GM12878 (cell line): Measurements from ENCODE around the gene DCAF8. TPM values are rescaled to one million over a fixed set of nuclear protein-coding genes. Genes with fewer than 3 reads are reported as not detected.
A peak's percentile ranks its signal among the peaks of the same experiment; 100 is the strongest.

Experiments used
- CBFB ChIP-seq: IDR thresholded peaks from 2 replicates; pipeline ENCODE4 v1.6.1; 2016; ENCODE audit warnings: antibody characterized with exemption, low read depth
- MTA3 ChIP-seq: IDR thresholded peaks from 2 replicates; pipeline ENCODE4 v1.6.1; 2012; ENCODE audit warnings: low read length, inconsistent platforms, borderline replicate concordance
- NFIC ChIP-seq: IDR thresholded peaks from 2 replicates; pipeline ENCODE4 v1.6.1; 2012; ENCODE audit warnings: low read depth, mild to moderate bottlenecking, inconsistent platforms, low read length, moderate library complexity
- SPI1 ChIP-seq: IDR thresholded peaks from 2 replicates; pipeline ENCODE4 v1.6.1; 2011; ENCODE audit warnings: low read depth, mild to moderate bottlenecking, low read length, moderate library complexity, borderline replicate concordance; ENCODE audit not compliant: insufficient read depth
- SREBF2 ChIP-seq: IDR thresholded peaks from 2 replicates; pipeline ENCODE4 v1.6.1; 2012; ENCODE audit warnings: mild to moderate bottlenecking, low read length
- SRF ChIP-seq, 2 experiments: IDR thresholded peaks; 2 replicates each; pipeline ENCODE4 v1.6.1; 2011; ENCODE audit warnings: low read depth in 2 of 2, low read length in 2 of 2, mild to moderate bottlenecking in 1 of 2, moderate library complexity in 1 of 2
- ZNF207 ChIP-seq: fragments of 450-650 bp; IDR thresholded peaks from 2 replicates; pipeline ENCODE4 v1.6.1; 2014; ENCODE audit warnings: antibody characterized with exemption, mild to moderate bottlenecking, borderline replicate concordance
- ZNF24 ChIP-seq: fragments of 450-650 bp; IDR thresholded peaks from 2 replicates; pipeline ENCODE4 v1.6.1; 2017; ENCODE audit warnings: antibody characterized with exemption, mild to moderate bottlenecking
- polyA plus RNA-seq, 11 experiments: library from polyadenylated mRNA; depleted of rRNA in 4 of 11; unstranded in 6 of 11; stranded (reverse) in 5 of 11; fragments of >200 nt; fragmentation: Nextera tagmentation in 4 of 11; fragmentation: Illumina TruSeq in 1 of 11; extraction: Ambion mirVana in 4 of 11; extraction: Trizol in 1 of 11; gene quantifications; 1 replicate in 1 of 11; 2 replicates in 10 of 11; pipeline versions ENCODE4 v1.2.1 to v1.2.3, GENCODE V29; 2011 to 2016; ENCODE audit warnings: inconsistent platforms in 2 of 11, missing spikeins in 2 of 11, low read depth in 1 of 11
- total RNA-seq, 4 experiments: library from RNA; depleted of rRNA in 3 of 4; stranded (reverse); fragments of >200 nt in 3 of 4; fragmentation: Illumina TruSeq in 1 of 4; extraction: Trizol in 1 of 4; gene quantifications; 2 replicates each; pipeline versions ENCODE4 v1.2.1 to v1.2.3, GENCODE V29; 2013 to 2021
- TF ChIP-seq, protein P1 (sequence below): fragments of 450-650 bp; IDR thresholded peaks from 2 replicates; pipeline ENCODE4 v1.6.1; 2017; ENCODE audit warnings: mild to moderate bottlenecking, moderate library complexity
- TF ChIP-seq, protein P2 (sequence below): fragments of 450-650 bp; formaldehyde crosslinking; IDR thresholded peaks from 2 replicates; pipeline ENCODE4 v1.4.0; 2022; ENCODE audit warnings: mild to moderate bottlenecking, moderate library complexity
- TF ChIP-seq, protein P3 (sequence below): fragments of 450-650 bp; IDR thresholded peaks from 2 replicates; pipeline ENCODE4 v1.6.1; 2017; ENCODE audit warnings: antibody characterized with exemption, mild to moderate bottlenecking, moderate library complexity
- TF ChIP-seq, protein P4 (sequence below): IDR thresholded peaks from 2 replicates; pipeline ENCODE4 v1.6.1; 2011; ENCODE audit warnings: borderline replicate concordance, low read depth, mild to moderate bottlenecking, moderate library complexity, low read length; ENCODE audit not compliant: insufficient read depth, poor library complexity, severe bottlenecking
- TF ChIP-seq, protein P5 (sequence below), 3 experiments: IDR thresholded peaks in 2 of 3; conservative IDR thresholded peaks in 1 of 3; 2 replicates each; pipeline ENCODE4 v1.5.1; 2011; ENCODE audit warnings: low read depth in 3 of 3, low read length in 3 of 3, mild to moderate bottlenecking in 3 of 3, control low read depth in 2 of 3, moderate library complexity in 2 of 3, inconsistent platforms in 1 of 3, mixed read lengths in 1 of 3; ENCODE audit not compliant: control insufficient read depth in 2 of 3, insufficient read depth in 1 of 3; ENCODE audit errors: extremely low read depth in 1 of 3

The DCAF8 gene
- total and polyA plus RNA-seq, 10 of the 15 experiments (the other 5 are each of a cell fraction or from before 2014, with no cell fraction given) = 10.4 to 152 (median 84.6) TPM

DNA sequence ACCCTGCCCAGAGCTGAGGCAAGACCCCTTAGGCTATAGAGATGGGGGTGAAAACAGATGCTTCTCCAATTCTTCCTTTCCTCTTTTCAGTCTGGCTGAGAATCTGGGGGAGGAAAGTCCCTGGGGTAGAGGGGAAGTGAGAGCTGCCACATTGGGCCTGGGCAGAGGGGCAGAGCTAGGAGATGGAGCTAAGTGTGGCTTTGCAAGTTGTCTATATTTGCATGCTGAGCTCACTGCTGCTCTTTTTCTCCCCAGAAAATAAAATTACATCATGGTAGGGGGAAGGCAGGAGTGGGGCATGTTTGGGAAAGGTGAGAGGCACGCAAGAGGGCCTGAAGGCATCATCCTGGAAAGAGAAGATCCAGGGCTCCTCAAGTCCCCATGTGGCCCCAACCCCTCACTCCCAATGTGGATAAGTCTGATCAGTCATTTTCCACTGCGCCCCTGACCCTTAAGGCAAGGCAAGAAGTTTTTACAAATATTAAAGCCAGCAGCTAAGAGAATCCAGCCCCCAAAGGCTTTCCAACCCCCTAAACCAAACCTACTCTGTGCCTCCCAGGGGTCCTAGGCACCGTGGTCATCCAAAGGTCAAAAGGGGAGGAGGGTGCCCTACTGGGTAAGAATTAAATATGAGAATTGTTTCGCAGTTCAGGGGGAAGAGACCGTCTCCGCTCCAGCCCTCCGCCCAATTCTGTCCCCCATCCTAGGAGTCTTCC lies 57.7 kb downstream of the DCAF8 start (continued):
- no peak for TF ChIP-seq SREBF2
- TF ChIP-seq SPI1 = peak; percentile 95
- TF ChIP-seq, protein P1, sequence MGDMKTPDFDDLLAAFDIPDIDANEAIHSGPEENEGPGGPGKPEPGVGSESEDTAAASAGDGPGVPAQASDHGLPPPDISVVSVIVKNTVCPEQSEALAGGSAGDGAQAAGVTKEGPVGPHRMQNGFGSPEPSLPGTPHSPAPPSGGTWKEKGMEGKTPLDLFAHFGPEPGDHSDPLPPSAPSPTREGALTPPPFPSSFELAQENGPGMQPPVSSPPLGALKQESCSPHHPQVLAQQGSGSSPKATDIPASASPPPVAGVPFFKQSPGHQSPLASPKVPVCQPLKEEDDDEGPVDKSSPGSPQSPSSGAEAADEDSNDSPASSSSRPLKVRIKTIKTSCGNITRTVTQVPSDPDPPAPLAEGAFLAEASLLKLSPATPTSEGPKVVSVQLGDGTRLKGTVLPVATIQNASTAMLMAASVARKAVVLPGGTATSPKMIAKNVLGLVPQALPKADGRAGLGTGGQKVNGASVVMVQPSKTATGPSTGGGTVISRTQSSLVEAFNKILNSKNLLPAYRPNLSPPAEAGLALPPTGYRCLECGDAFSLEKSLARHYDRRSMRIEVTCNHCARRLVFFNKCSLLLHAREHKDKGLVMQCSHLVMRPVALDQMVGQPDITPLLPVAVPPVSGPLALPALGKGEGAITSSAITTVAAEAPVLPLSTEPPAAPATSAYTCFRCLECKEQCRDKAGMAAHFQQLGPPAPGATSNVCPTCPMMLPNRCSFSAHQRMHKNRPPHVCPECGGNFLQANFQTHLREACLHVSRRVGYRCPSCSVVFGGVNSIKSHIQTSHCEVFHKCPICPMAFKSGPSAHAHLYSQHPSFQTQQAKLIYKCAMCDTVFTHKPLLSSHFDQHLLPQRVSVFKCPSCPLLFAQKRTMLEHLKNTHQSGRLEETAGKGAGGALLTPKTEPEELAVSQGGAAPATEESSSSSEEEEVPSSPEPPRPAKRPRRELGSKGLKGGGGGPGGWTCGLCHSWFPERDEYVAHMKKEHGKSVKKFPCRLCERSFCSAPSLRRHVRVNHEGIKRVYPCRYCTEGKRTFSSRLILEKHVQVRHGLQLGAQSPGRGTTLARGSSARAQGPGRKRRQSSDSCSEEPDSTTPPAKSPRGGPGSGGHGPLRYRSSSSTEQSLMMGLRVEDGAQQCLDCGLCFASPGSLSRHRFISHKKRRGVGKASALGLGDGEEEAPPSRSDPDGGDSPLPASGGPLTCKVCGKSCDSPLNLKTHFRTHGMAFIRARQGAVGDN = peak; percentile 81
- TF ChIP-seq, protein P2, sequence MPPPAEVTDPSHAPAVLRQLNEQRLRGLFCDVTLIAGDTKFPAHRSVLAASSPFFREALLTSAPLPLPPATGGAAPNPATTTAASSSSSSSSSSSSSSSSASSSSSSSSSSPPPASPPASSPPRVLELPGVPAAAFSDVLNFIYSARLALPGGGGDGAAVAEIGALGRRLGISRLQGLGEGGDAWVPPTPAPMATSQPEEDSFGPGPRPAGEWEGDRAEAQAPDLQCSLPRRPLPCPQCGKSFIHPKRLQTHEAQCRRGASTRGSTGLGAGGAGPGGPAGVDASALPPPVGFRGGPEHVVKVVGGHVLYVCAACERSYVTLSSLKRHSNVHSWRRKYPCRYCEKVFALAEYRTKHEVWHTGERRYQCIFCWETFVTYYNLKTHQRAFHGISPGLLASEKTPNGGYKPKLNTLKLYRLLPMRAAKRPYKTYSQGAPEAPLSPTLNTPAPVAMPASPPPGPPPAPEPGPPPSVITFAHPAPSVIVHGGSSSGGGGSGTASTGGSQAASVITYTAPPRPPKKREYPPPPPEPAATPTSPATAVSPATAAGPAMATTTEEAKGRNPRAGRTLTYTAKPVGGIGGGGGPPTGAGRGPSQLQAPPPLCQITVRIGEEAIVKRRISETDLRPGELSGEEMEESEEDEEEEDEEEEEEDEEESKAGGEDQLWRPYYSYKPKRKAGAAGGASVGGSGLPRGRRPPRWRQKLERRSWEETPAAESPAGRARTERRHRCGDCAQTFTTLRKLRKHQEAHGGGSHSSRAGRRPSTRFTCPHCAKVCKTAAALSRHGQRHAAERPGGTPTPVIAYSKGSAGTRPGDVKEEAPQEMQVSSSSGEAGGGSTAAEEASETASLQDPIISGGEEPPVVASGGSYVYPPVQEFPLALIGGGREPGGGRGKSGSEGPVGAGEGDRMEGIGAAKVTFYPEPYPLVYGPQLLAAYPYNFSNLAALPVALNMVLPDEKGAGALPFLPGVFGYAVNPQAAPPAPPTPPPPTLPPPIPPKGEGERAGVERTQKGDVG (CRISPR knock-in tag) = no peak
- 0 out of 4 replicates have a peak, but pooled peaks of 1 of the 2 experiments have one; percentile 30 for TF ChIP-seq SRF (IDR thresholded peaks at IDR 0.05; ENCODE audit: low read depth in 2 of 2, low read length in 2 of 2)
- TF ChIP-seq, protein P3, sequence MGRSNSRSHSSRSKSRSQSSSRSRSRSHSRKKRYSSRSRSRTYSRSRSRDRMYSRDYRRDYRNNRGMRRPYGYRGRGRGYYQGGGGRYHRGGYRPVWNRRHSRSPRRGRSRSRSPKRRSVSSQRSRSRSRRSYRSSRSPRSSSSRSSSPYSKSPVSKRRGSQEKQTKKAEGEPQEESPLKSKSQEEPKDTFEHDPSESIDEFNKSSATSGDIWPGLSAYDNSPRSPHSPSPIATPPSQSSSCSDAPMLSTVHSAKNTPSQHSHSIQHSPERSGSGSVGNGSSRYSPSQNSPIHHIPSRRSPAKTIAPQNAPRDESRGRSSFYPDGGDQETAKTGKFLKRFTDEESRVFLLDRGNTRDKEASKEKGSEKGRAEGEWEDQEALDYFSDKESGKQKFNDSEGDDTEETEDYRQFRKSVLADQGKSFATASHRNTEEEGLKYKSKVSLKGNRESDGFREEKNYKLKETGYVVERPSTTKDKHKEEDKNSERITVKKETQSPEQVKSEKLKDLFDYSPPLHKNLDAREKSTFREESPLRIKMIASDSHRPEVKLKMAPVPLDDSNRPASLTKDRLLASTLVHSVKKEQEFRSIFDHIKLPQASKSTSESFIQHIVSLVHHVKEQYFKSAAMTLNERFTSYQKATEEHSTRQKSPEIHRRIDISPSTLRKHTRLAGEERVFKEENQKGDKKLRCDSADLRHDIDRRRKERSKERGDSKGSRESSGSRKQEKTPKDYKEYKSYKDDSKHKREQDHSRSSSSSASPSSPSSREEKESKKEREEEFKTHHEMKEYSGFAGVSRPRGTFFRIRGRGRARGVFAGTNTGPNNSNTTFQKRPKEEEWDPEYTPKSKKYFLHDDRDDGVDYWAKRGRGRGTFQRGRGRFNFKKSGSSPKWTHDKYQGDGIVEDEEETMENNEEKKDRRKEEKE = no peak
- TF ChIP-seq ZNF207 = no peak; the same call in 1 of the 2 replicates
- TF ChIP-seq, protein P4, sequence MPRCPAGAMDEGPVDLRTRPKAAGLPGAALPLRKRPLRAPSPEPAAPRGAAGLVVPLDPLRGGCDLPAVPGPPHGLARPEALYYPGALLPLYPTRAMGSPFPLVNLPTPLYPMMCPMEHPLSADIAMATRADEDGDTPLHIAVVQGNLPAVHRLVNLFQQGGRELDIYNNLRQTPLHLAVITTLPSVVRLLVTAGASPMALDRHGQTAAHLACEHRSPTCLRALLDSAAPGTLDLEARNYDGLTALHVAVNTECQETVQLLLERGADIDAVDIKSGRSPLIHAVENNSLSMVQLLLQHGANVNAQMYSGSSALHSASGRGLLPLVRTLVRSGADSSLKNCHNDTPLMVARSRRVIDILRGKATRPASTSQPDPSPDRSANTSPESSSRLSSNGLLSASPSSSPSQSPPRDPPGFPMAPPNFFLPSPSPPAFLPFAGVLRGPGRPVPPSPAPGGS = peak; percentile 32
- peak; percentile 76; the same call in 1 of the 2 replicates for TF ChIP-seq NFIC
- TF ChIP-seq ZNF24 = no peak
- peak; percentile 93 for TF ChIP-seq MTA3
- TF ChIP-seq, protein P5, sequence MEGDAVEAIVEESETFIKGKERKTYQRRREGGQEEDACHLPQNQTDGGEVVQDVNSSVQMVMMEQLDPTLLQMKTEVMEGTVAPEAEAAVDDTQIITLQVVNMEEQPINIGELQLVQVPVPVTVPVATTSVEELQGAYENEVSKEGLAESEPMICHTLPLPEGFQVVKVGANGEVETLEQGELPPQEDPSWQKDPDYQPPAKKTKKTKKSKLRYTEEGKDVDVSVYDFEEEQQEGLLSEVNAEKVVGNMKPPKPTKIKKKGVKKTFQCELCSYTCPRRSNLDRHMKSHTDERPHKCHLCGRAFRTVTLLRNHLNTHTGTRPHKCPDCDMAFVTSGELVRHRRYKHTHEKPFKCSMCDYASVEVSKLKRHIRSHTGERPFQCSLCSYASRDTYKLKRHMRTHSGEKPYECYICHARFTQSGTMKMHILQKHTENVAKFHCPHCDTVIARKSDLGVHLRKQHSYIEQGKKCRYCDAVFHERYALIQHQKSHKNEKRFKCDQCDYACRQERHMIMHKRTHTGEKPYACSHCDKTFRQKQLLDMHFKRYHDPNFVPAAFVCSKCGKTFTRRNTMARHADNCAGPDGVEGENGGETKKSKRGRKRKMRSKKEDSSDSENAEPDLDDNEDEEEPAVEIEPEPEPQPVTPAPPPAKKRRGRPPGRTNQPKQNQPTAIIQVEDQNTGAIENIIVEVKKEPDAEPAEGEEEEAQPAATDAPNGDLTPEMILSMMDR (IDR thresholded peaks at IDR 0.05 in 2 of 3, conservative IDR thresholded peaks at IDR 0.05 in 1 of 3; ENCODE audit: control insufficient read depth in 2 of 3, extremely low read depth in 1 of 3, insufficient read depth in 1 of 3, low read depth in 3 of 3, low read length in 3 of 3) = no peak
- 0 out of 2 replicates have a peak, but pooled peaks have one; percentile 43 for TF ChIP-seq CBFB
